ENCODE results near the gene MT1E.

MT1E gene

DNA sequence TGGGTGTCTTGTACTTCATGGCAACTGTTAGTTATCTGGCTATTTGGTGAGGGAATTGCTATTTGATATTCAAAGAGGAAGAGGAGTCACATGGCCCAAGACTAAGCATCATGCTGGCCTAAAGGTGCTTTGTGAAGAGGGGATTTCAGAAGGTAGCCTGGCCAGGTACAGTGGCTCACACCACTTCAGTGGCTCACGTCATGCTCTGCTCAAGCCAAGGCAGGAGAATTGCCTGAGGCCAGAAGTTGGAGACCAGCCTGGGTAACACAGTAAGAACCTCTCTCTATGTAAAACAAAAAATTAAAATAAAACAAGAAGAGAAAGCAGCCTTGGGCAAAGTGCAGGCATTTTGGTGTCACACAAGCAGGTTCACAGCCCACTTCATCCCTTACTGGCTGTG lies 19.7 kb downstream of the MT1E start:
- H3K4me3 ChIP-seq (ENCODE audit: low read depth, low read length) = no peak overlapping the region
- DNase-seq (ENCODE audit: low read depth) = no peak
- no peak for TF ChIP-seq CTCF (IDR thresholded peaks at IDR 0.05; ENCODE audit: control insufficient read depth, extremely low read depth, insufficient read depth)

DNA sequence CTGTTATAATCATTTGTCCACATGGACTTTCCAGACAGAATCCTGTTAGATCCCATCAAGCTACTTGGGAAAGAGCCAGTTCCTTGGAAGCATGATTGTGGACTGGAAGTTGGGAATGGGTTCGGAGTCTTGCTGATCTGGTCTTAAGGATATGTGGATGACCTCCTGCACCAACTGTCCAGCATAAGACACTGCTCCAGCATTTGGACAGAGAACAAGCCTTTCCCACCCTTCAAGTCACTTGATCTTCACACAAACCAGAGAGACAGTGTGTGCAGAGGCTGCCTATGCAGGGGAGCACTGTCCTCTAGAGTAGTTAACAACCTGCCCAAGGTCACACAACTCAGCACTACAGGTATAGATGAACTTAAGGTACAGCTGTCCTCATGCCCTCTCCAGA lies 20.3 kb downstream of the MT1E start:
- TF ChIP-seq CTCF (IDR thresholded peaks at IDR 0.05; ENCODE audit: control insufficient read depth, extremely low read depth, insufficient read depth) = no peak
- DNase-seq (ENCODE audit: low read depth) = no peak
- no peak overlapping the region for H3K4me3 ChIP-seq (ENCODE audit: low read depth, low read length)

GRCh38 chr16:56647641-56648431 lies 22.3 kb downstream of the MT1E start:
- H3K4me3 ChIP-seq (ENCODE audit: low read depth, low read length) = no peak overlapping the region
- DNase-seq (ENCODE audit: low read depth) = no peak
- TF ChIP-seq CTCF (IDR thresholded peaks at IDR 0.05; ENCODE audit: control insufficient read depth, extremely low read depth, insufficient read depth) = no peak

- H3K4me3 ChIP-seq (ENCODE audit: low read depth, low read length) = no peak overlapping the region
- TF ChIP-seq CTCF (IDR thresholded peaks at IDR 0.05; ENCODE audit: control insufficient read depth, extremely low read depth, insufficient read depth) = no peak
- no peak for DNase-seq (ENCODE audit: low read depth)
These were observed 23.7 kb downstream of the MT1E start for GRCh38 chr16:56649271-56649670.

DNA sequence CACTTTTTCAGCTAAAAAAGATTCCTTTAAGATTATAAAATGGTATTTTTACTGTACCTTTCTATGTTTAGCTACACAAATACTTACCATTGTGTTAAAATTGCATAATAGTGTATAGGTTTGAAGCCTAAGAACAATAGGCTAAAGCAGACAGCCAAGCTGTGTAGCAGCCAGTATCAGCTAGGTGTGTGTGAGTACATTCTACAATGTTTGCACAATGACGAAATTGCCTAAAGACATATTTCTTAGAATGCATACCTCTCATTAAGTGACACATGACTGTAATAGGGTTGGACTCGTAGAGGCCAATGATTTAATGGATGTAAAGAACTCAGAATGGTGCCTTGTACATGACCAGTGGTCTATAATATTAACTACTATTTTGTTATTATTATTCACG lies 24.2 kb downstream of the MT1E start:
- no peak overlapping the region for H3K4me3 ChIP-seq (ENCODE audit: low read depth, low read length)
- DNase-seq (ENCODE audit: low read depth) = no peak
- TF ChIP-seq CTCF (IDR thresholded peaks at IDR 0.05; ENCODE audit: control insufficient read depth, extremely low read depth, insufficient read depth) = no peak

- DNase-seq (ENCODE audit: low read depth) = no peak
- TF ChIP-seq CTCF (IDR thresholded peaks at IDR 0.05; ENCODE audit: control insufficient read depth, extremely low read depth, insufficient read depth) = no peak
- no peak within 1 kb of the TSS for H3K4me3 ChIP-seq (ENCODE audit: low read depth, low read length)
These were observed 26.0 kb downstream of the MT1E start, which contains the start of gene MT1B for GRCh38 chr16:56651586-56651985. TSS of gene MT1B (plus strand) at chr16:56651886. CDS start at chr16:56651954, 68 bp downstream.

DNA sequence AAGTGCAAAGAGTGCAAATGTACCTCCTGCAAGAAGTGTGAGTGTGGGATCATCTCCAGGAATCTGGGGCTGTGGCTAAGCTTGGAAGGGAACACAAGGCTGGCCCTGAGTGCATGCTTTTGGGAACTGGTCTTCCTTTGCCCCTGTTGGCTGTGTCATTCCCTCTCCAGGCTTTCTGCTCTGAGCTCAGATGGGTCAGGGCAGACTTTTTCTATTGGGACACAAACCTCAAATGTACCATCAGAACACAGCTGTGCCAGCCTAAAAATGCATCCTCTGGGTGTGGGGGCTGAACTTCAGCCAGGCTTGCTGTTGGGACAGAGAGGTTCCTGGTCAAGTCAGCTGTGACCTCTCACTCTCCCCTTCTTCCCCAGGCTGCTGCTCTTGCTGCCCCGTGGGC lies 27.0 kb downstream of the MT1E start:
- TF ChIP-seq CTCF (IDR thresholded peaks at IDR 0.05; ENCODE audit: control insufficient read depth, extremely low read depth, insufficient read depth) = no peak
- no peak overlapping the region for H3K4me3 ChIP-seq (ENCODE audit: low read depth, low read length)
- no peak for DNase-seq (ENCODE audit: low read depth)

Data from LNCaP clone FGC (cell line).